Mesendoderm (in vitro differentiated cells): ENCODE measurements around the gene CHCHD6.

Source experiments
- DNase-seq: peaks from one replicate; pipeline ENCODE4 v3.0.0; 2013
- H2AK5ac ChIP-seq: 2 replicates; pipeline ENCODE4 v1.6.1; 2013; ENCODE audit warnings: low read length, inconsistent platforms
- H2BK120ac ChIP-seq: 2 replicates; pipeline ENCODE4 v1.6.1; 2013; ENCODE audit warnings: low read depth, mild to moderate bottlenecking, low read length, moderate library complexity, mixed read lengths
- H2BK15ac ChIP-seq: replicated peaks from 2 replicates; pipeline ENCODE4 v1.6.1; 2013; ENCODE audit warnings: low read depth, mild to moderate bottlenecking, moderate library complexity
- H2BK5ac ChIP-seq: 2 replicates; pipeline ENCODE4 v1.6.1; 2013; ENCODE audit warnings: low read length, inconsistent platforms
- H3K18ac ChIP-seq: 2 replicates; pipeline ENCODE4 v1.6.1; 2013; ENCODE audit warnings: mild to moderate bottlenecking, low read length, mixed read lengths
- H3K23ac ChIP-seq: one replicate; pipeline ENCODE4 v1.6.1; 2013; ENCODE audit warnings: low read length
- H3K27ac ChIP-seq: 2 replicates; pipeline ENCODE4 v1.5.1; 2013; ENCODE audit warnings: low read depth, mild to moderate bottlenecking, inconsistent platforms, low read length, moderate library complexity
- H3K27me3 ChIP-seq: 2 replicates; pipeline ENCODE4 v1.6.1; 2013; ENCODE audit warnings: low read length, control low read depth, mild to moderate bottlenecking, inconsistent platforms; ENCODE audit not compliant: insufficient read depth, poor library complexity
- H3K36me3 ChIP-seq: 2 replicates; pipeline ENCODE4 v1.6.1; 2013; ENCODE audit warnings: low read length, inconsistent platforms; ENCODE audit not compliant: control insufficient read depth, insufficient read depth
- H3K4ac ChIP-seq: one replicate; pipeline ENCODE4 v1.6.1; 2013; ENCODE audit warnings: low read depth, mild to moderate bottlenecking, low read length, moderate library complexity
- H3K4me1 ChIP-seq: 2 replicates; pipeline ENCODE4 v1.6.1; 2013; ENCODE audit warnings: low read depth, low read length, inconsistent platforms; ENCODE audit not compliant: control insufficient read depth
- H3K4me2 ChIP-seq: 2 replicates; pipeline ENCODE4 v1.6.1; 2013; ENCODE audit warnings: low read length
- H3K4me3 ChIP-seq: 2 replicates; pipeline ENCODE4 v1.5.1; 2013; ENCODE audit warnings: mild to moderate bottlenecking, low read length
- H3K56ac ChIP-seq: one replicate; pipeline ENCODE4 v1.6.1; 2013; ENCODE audit warnings: low read length
- H3K79me1 ChIP-seq: 2 replicates; pipeline ENCODE4 v1.6.1; 2013; ENCODE audit warnings: low read length, inconsistent platforms
- H3K79me2 ChIP-seq: 2 replicates; pipeline ENCODE4 v1.6.1; 2013; ENCODE audit warnings: mild to moderate bottlenecking, low read length; ENCODE audit not compliant: control insufficient read depth, insufficient read depth
- H3K9ac ChIP-seq: 2 replicates; pipeline ENCODE4 v1.6.1; 2013; ENCODE audit warnings: low read length, inconsistent platforms
- H4K5ac ChIP-seq: one replicate; pipeline ENCODE4 v1.6.1; 2013; ENCODE audit warnings: low read length
- H4K8ac ChIP-seq: one replicate; pipeline ENCODE4 v1.6.1; 2013; ENCODE audit warnings: low read depth, mild to moderate bottlenecking, control low read depth, low read length, moderate library complexity
- WGBS: extraction: QIAGEN DNeasy Blood & Tissue Kit; methylation state at CpG from one replicate; pipeline ENCODE4 v1.1.7; 2013; ENCODE audit warnings: low lambda C conversion rate, missing lambda C conversion rate; ENCODE audit not compliant: insufficient coverage; ENCODE audit errors: extremely low coverage; 5-methylcytosine and 5-hydroxymethylcytosine counted together

CHCHD6 gene

DNA sequence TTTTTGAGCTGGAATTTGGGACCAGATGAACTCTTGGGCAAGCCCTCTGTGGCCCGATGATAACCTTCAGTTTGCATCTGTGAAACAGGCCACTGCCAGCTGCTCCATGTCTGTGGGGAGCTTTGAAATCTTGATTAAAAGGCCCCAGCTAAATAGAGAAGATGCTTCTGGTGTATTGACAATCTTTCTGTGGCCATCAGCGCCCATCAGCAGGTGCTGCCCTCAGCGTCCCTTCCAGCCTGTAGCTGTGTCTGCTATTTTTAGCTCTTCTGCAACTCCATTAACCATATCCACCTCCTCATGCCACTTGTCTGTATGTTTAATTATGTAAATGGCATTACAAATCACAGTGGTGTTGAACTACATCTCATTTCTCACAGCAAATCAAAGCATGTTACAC lies 54.0 kb downstream of the CHCHD6 start:
- Histone ChIP-seq H3K4me3 (no peak overlapping the region), H3K36me3 (no peaks in the 10 kb centered on the region), H3K79me1 (peaks cover 3% of the 10 kb centered on the region), H3K9ac (no peak overlapping the region), H3K18ac (no peak overlapping the region), H2BK120ac (no peak overlapping the region), H3K27me3 (no peaks in the 10 kb centered on the region), H2AK5ac (no peak overlapping the region), H3K4ac (no peak overlapping the region), H4K8ac (no peak overlapping the region), H3K79me2 (no peaks in the 10 kb centered on the region), H3K23ac (no peak overlapping the region), H3K4me2 (no peak overlapping the region), H3K56ac (no peak overlapping the region), H3K27ac (no peak overlapping the region), H2BK15ac (no peak overlapping the region), H2BK5ac (no peak overlapping the region), H3K4me1 (peaks cover 3% of the 10 kb centered on the region), H4K5ac (no peak overlapping the region)
- no peak for DNase-seq
- no CpG with 5 or more reads among the region's 3 CpGs for WGBS

DNA sequence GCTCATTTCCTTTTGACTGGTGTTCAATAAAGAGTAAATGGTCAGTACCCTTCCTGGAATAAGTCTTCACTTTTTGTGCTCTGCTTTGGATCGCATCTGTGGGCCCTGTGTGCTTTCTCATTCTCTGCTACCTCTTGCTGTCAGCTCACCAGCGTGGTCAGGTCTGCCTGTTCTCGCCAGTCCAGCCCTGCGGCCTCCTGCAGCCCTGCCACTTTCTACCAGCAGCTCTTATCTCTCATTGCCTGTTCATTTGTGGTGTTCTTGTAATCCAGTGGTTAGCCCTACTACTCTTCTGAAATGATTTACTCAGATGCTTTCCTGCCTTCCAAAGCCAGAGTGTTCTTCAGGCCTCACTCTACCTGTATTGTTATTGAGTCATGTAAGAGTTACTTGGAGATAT lies 54.8 kb downstream of the CHCHD6 start:
- H3K4ac ChIP-seq = no peak overlapping the region
- DNase-seq = no peak
- H4K8ac ChIP-seq = no peak overlapping the region
- H2AK5ac ChIP-seq = no peak overlapping the region
- H3K27ac ChIP-seq = no peak overlapping the region
- no peak overlapping the region for H3K4me2 ChIP-seq
- H2BK15ac ChIP-seq = no peak overlapping the region
- no peaks in the 10 kb centered on the region for H3K79me2 ChIP-seq
- no peak overlapping the region for H2BK120ac ChIP-seq
- H3K18ac ChIP-seq = no peak overlapping the region
- no peak overlapping the region for H3K23ac ChIP-seq
- no CpG with 5 or more reads among the region's 4 CpGs for WGBS
- H3K79me1 ChIP-seq = no peaks in the 10 kb centered on the region
- H3K27me3 ChIP-seq = no peaks in the 10 kb centered on the region
- H3K36me3 ChIP-seq = no peaks in the 10 kb centered on the region
- H3K9ac ChIP-seq = no peak overlapping the region
- no peak overlapping the region for H4K5ac ChIP-seq
- no peak overlapping the region for H2BK5ac ChIP-seq
- no peak overlapping the region for H3K56ac ChIP-seq
- H3K4me3 ChIP-seq = no peak overlapping the region
- no peaks in the 10 kb centered on the region for H3K4me1 ChIP-seq

DNA sequence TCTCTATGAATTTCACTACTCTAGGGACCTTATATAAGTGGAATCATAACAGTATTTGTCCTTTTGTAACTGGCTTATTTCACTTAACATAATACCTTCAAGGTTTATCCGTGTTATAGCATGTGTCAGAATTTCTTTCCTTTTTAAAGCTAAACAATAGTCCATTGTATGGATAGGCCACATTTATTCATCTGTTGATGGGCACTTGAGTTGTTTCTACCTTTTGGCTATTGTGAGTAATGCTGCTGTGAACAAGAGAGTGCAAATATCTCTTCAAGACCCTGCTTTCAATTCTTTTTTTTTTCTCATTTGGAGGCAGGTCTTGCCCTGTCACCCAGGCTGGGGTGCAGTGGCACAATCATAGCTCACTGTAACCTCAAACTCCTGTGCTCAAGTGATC lies 56.5 kb downstream of the CHCHD6 start:
- Histone ChIP-seq H4K8ac (no peak overlapping the region), H2BK5ac (no peak overlapping the region), H3K4me3 (no peak overlapping the region), H3K56ac (no peak overlapping the region), H3K4me1 (no peaks in the 10 kb centered on the region), H3K18ac (no peak overlapping the region), H3K9ac (no peak overlapping the region), H3K23ac (no peak overlapping the region), H3K4ac (no peak overlapping the region), H3K27ac (no peak overlapping the region), H3K27me3 (no peaks in the 10 kb centered on the region), H3K79me2 (no peaks in the 10 kb centered on the region), H3K36me3 (no peaks in the 10 kb centered on the region), H2BK15ac (no peak overlapping the region), H2BK120ac (no peak overlapping the region), H3K4me2 (no peak overlapping the region), H2AK5ac (no peak overlapping the region), H4K5ac (no peak overlapping the region), H3K79me1 (no peaks in the 10 kb centered on the region)
- WGBS = no CpG with 5 or more reads among the region's 1 CpG
- DNase-seq = no peak

DNA sequence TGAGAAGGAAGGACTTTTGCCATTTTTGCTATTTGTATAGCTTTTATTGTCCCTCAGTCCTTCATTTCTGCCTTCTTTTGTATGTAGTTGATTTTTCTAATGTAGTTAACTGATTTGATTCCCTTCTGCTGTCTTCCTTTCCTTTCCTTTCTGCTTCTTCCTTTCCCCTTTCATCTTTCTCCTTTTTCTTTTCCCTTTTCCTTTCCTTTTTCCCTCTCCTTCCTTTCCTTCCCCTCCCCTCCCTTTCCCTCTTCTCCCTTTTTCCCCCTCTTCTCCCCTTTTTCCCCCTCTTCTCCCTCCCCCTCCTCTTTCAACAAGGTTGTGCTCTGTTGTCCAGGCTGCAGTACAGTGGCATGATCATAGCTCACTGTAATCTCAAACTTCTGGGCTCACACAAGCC lies 59.0 kb downstream of the CHCHD6 start:
- H3K18ac ChIP-seq = no peak overlapping the region
- no peaks in the 10 kb centered on the region for H3K79me1 ChIP-seq
- H3K4ac ChIP-seq = no peak overlapping the region
- H2BK120ac ChIP-seq = no peak overlapping the region
- H3K56ac ChIP-seq = no peak overlapping the region
- H4K8ac ChIP-seq = no peak overlapping the region
- no peak for DNase-seq
- H2BK15ac ChIP-seq = no peak overlapping the region
- no peak overlapping the region for H2BK5ac ChIP-seq
- no peak overlapping the region for H3K27ac ChIP-seq
- H4K5ac ChIP-seq = no peak overlapping the region
- no peak overlapping the region for H3K4me2 ChIP-seq
- H3K23ac ChIP-seq = no peak overlapping the region
- H3K4me1 ChIP-seq = no peaks in the 10 kb centered on the region
- H2AK5ac ChIP-seq = no peak overlapping the region
- H3K79me2 ChIP-seq = no peaks in the 10 kb centered on the region
- no peaks in the 10 kb centered on the region for H3K27me3 ChIP-seq
- no peaks in the 10 kb centered on the region for H3K36me3 ChIP-seq
- H3K4me3 ChIP-seq = no peak overlapping the region
- no peak overlapping the region for H3K9ac ChIP-seq

DNA sequence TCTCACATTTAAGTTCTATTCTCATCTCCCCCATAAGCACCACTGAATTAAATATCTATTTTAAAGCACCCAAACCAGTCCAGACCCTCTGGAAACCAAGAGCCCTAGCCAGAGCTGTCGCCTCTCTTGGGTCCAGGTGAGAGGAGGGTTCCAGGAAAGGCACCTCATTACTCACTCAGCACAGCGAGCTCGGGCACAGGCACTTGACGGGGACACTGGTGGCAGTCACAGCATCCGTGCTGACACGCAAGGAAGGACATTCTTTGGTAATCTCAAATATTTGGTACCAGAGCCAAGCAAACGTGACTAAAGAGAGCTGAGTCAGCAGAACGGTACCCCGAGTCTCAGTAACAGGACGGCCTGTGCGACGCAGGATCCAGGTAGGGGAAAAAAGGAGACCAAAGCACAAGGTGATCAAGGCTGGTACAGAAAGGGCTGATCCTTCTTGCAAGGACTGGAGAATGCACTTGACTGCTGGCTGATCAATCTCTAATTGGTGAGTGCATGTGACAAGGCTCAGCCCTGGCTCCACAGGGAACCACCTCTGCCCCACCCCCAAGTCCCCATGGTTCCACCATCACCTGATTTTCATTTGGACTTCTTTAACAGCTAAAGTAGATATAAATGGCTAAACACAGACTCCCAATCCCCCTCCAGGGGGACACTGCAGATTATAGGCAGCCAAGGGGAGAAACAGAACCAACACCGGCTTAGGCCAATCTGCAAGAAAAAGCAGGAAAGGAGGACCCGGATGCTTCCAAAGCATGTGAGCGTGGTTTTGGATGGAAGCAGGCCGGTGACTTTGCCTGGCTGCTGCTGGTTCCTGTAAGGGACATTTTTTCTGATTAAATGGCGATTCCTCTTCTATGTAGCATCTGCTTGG lies 61.4 kb downstream of the CHCHD6 start:
- no peaks in the 10 kb centered on the region for H3K79me1 ChIP-seq
- H3K36me3 ChIP-seq = no peaks in the 10 kb centered on the region
- no peak overlapping the region for H4K8ac ChIP-seq
- no peak overlapping the region for H2BK15ac ChIP-seq
- WGBS = no CpG with 5 or more reads among the region's 17 CpGs
- no peaks in the 10 kb centered on the region for H3K4me1 ChIP-seq
- no peak overlapping the region for H3K18ac ChIP-seq
- no peak overlapping the region for H2BK5ac ChIP-seq
- H3K27me3 ChIP-seq = no peaks in the 10 kb centered on the region
- no peak overlapping the region for H2BK120ac ChIP-seq
- no peak overlapping the region for H2AK5ac ChIP-seq
- no peak overlapping the region for H3K4me2 ChIP-seq
- H3K4ac ChIP-seq = no peak overlapping the region
- no peak overlapping the region for H3K56ac ChIP-seq
- no peak overlapping the region for H3K4me3 ChIP-seq
- no peak overlapping the region for H3K9ac ChIP-seq
- H3K79me2 ChIP-seq = no peaks in the 10 kb centered on the region
- H3K27ac ChIP-seq = no peak overlapping the region
- H4K5ac ChIP-seq = no peak overlapping the region
- DNase-seq = no peak
- no peak overlapping the region for H3K23ac ChIP-seq

DNA sequence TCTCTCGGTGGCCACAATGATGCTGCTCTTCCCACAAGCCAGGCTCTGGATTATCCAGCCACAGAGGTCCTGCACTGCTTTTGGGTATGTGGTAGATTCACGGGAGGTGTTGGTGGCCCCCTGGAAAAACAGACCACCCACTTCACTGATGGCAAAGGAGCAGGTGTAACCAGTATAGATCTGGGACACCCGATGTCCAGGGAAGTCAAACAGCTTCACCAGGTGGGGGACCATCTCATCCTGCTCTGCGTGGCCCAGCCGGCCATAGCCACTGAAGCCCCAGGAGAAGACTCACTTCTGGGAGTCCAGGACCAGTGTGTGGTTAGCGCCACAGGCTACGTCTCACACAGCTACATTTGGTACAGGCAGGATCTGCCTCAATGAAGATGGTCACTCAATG lies 62.6 kb downstream of the CHCHD6 start:
- H3K4me3 ChIP-seq = no peak overlapping the region
- H3K4ac ChIP-seq = no peak overlapping the region
- no peak overlapping the region for H4K8ac ChIP-seq
- no peaks in the 10 kb centered on the region for H3K27me3 ChIP-seq
- no peak overlapping the region for H3K9ac ChIP-seq
- H3K23ac ChIP-seq = no peak overlapping the region
- H3K56ac ChIP-seq = no peak overlapping the region
- H4K5ac ChIP-seq = no peak overlapping the region
- H3K4me1 ChIP-seq = no peaks in the 10 kb centered on the region
- no peak overlapping the region for H3K18ac ChIP-seq
- H2AK5ac ChIP-seq = no peak overlapping the region
- no peak overlapping the region for H2BK5ac ChIP-seq
- H2BK15ac ChIP-seq = no peak overlapping the region
- H2BK120ac ChIP-seq = no peak overlapping the region
- no peaks in the 10 kb centered on the region for H3K79me2 ChIP-seq
- no CpG with 5 or more reads among the region's 7 CpGs for WGBS
- no peak overlapping the region for H3K27ac ChIP-seq
- no peak overlapping the region for H3K4me2 ChIP-seq
- DNase-seq = no peak
- H3K36me3 ChIP-seq = no peaks in the 10 kb centered on the region
- no peaks in the 10 kb centered on the region for H3K79me1 ChIP-seq
